ENCODE results near the gene C16orf74.

The C16orf74 gene

DNA sequence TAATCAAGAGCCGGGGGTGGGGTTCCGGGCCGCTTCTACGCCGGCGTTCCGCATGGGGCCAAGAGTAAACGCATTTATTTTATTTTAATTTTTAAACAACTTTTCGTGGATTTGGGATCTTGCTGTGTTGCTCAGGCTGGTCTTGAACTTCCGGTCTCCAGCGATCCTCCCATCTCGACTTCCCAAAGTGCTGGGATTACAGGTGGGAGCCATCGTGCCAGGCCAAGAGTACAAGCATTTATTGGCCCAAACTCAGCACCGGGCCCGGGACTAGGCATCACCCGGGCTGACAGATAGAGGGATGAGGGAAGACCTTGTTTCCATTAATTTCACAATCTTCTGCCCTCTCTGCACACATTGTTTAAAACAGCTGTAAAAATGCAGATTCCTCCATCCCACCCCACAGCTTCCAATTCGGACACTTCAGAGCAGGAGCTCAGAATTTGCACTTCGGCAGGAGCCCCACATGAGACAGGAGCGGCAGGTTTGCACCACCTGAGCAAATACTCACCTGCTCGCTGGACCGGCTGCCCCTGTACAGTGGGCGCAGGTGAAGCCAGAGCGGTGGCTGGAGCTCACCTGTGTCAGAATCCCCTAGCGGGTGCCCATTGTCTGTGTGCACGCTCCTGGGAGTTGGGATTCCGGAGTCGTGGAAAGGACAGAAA is 61.5 kb downstream of the C16orf74 start:
- no peak for DNase-seq

DNA sequence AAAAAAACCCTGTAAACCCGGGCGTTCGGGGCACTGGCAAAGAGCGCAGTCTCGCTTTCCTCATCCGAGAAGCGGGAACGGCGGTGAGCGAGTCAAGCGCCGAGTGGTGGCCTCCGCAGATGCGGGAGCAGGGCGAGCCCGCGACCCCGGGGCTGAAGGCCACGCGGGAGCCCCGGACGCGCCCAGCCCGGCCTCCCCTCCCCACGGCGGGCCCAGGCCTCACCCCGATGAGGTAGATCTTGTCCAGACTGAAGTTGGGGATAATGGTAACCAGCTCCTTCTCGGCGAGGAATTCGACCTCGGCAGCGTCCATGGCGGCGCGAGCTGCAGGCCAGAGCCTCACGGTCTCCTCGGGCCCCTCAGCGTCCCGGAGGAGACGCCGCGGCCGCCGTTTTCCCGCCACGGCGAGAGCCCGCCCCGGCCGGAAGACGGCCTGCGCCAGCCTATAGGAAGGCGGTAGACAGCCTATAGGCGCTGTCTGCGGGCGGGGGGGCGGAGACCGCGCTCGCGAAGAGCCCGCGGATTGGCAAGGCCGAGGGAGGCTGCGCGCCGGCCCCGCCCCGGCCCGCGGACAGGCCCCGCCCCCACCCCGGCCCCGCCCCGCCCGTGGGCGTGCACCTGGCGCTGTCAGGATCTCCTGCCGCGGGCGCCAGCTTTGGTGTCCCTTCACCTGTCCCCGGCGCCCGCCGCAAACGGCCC is 62.2 kb downstream of the C16orf74 start, which contains the start of gene GINS2:
Gene GINS2 (minus strand): TSS at position 369 of the 699 bp plus-strand sequence. CDS start 56 bp downstream, at position 313.
- peak; percentile 77 for DNase-seq

DNA sequence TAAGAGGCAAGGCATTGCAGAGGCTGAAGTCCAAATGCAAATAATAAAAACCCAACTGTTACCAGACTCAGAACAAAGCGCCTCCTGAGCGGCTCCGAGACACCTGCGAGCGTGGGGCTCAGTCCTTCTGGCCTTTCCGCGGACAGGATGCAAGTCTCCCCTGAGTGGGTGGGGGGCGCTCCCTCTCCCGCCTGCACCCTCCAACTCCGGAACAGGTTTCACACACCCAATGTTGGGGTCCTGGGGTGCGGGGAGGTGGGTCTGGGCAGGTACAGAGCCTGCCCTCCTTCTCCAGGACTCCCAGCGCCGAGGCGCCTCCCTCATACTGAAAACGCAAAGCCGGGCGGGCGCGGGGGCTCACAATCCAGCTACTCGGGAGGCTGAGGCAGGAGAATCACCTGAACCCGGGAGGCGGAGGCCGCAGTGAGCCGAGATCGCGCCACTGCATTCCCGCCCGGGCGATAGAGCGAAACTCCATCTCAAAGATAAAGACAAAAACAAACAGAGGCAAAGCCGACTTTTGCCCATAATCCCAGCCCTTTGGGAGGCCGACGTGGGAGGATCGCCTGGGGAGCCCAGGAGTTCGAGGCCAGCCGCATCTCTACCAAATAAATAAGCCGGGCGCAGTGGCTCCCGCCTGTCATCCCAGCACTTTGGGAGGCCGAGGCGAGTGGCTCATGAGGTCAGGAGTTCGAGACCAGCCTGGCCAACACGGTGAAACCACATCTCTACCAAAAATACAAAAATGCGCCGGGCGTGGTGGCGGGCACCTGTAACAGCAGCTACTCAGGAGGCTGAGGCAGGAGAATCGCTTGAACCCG is 63.0 kb downstream of the C16orf74 start:
- no peak for DNase-seq

DNA sequence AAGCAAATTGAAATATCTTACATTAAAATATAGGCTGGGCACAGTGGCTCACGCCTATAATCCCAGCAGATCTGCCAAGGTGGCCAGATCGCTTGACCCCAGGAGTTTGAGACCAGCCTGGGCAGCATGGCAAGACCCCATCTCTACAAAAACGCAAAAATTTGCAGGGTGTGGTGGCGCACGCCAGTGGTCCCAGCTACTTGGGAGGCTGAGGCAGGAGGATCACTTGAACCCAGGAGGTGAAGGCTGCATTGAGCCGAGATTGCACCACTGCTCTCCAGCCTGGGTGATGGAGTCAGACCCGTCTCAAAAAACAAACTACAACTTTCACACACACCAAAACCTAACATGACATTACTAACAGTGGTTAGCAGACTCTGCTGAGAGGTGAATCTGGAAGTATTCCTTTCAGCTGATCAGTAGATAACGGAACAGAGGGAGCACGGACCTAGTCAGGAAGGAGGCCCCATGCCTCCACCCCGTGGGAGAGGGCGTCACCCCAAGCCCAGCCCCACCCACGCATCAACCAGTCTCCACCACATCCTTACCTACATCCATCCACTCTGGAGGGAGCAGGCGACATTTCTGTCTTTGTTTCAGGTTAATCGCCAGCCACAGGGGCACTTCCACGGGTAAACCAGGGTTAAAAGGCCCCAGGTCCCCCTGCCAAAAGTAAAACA is 63.8 kb downstream of the C16orf74 start:
- DNase-seq = no peak

DNA sequence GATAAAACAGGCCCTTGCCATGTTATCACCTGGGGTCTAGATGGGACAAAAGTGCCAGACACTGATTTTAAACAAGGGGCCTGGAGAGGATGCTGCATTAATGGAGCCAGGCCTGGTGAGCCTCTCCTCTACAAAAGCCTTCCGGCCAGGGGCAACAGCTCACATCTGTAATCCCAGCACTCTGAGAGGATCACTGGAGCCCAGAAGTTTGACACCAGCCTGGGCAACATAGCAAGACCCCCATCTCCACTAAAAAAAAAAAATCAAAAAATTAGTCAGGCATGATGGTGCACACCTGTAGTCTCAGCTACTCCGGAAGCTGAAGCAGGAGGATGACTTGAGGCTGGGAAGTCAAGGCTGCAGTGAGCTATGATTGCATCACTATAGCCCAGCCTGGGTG is 65.6 kb downstream of the C16orf74 start:
- no peak for DNase-seq

DNA sequence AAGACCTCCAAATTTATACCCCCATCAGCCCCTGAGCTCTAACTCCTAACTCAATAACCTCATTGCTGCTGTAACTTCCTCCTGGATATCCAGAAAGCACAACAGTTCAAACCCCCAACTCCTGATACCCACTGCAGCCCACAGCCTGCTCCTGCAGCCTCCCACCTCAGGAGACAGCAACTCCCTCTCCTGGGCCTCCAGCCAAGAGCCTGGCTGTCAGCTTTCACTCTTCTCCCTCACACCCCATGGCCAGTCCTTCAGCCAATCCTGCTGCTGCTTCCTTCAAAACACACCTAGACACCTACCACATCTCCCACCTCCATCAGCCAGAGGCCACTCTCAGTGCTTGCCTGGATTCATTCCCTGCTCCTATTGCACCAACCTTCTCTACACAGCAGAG is 67.5 kb downstream of the C16orf74 start:
- DNase-seq = no peak

DNA sequence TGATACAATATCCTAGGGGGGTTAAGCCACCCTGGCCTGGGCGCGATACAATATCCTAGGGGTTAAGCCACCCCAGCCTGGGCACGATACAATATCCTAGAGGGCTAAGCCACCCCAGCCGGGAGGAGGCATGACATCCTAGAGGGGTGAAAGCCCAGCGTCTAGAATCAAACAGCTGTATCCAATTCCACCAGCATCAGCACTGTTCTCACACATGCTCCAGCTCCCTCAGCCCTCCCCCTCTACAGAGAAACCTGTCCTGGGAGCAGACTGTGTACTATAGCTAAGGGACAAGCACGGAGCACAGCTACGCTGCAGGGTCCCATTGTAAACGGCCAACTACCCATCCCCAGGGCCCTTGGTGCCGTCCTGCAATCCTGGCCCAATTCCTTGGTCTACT is 68.4 kb downstream of the C16orf74 start:
- DNase-seq = no peak

DNA sequence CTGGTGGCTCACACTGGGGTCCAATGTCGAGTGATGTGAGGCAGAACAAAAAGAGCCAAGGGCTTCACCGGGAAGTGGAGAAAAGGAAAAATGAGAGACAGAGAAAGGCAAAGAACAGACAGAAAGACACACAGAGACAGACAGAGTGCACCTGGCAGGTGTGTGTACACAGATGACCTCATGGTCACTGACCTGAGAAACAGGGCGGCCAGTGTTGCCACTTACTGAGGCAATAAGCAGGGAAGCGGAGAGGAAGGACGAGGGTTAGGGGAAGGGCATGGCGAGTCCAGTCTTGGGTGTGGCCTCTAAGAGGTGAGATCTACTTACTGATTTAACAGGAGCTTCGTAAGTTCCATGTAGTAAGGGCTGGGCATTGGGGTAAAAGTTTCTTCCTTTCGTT is 69.6 kb downstream of the C16orf74 start:
- no peak for DNase-seq

DNA sequence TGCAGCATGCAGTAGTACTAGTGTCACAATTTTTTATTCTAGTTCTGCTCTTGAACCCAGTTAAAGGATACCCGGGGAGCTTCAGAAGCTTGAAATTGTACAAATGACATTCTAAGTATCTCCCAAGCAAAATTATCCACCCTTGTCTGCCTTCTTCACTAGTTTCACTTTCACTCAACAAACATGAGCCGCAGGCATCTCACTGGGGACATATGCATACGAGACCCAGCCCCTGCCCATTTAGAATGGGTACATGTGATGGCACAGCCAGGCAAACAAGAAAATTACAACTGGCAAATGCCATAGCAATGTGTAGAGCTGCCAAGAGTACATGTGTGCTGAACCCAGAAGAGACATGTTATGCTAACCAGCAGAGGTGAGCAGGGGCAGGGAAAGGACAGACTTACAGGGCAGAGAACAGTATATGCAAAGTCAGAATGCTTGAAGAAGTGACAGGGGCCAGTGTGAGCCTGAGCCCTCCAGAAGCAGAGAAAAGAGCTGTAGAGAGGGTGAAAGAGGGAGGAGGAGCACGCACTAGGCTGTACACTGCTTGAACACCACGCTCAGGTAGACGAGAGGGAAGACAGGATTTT is 70.4 kb downstream of the C16orf74 start:
- no peak for DNase-seq

DNA sequence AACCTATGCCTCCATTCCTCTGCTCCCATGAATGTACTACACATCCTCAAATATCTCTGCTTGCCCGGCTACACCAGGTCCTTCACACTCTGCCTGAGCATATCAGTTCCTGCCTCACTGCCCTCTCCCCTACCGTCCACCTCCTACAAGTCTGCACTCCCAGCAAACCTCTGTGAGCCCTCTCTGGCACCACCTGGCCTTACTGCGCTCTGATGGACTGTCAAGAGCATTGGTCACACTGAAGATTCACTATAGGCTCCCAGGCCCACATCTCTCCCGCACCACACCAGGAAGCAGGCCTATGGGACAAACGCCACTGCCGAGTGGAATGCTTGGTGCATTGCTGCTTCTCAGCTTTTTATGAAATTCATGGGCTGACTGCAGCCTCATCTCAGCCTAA is 71.0 kb downstream of the C16orf74 start:
- DNase-seq = no peak

DNA sequence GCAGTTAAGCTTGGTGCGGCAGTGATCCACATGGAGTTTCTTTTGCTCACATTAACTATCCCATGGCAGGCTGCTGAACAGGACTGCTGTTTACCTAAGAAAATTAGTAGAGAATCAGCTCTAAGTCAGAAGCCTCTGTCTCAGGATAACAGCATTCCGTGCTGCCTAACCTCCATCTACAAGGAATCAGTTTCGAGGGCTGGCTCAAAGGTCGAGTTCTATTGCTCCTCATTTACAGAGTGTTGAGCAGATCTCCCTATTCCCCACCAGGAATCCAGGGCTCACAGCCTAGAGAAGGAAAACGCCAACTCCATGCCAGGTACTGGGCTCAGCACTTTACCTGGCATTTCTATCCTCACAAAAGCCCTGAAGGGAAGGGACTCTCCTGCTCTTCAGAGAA is 72.1 kb downstream of the C16orf74 start:
- no peak for DNase-seq

DNA sequence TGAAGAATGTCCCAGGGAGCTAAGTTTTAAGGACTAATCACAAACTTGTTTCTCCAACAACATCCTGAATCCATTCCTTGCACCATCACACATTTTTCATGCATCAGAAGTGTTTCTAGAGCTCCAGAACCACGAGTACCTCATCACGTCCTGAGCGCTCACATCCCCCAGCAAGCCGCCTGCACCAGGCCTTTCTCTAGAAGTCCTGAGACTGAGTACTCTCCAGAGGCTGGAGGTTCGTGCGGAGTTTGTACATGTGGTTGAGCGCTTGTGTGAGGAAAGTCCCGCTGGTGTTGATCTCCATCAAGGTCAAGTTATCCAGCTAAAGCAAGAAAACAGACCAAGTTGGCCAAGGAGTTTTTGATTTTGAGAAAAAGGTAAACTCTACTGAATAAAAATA is 72.9 kb downstream of the C16orf74 start:
- no peak for DNase-seq

DNA sequence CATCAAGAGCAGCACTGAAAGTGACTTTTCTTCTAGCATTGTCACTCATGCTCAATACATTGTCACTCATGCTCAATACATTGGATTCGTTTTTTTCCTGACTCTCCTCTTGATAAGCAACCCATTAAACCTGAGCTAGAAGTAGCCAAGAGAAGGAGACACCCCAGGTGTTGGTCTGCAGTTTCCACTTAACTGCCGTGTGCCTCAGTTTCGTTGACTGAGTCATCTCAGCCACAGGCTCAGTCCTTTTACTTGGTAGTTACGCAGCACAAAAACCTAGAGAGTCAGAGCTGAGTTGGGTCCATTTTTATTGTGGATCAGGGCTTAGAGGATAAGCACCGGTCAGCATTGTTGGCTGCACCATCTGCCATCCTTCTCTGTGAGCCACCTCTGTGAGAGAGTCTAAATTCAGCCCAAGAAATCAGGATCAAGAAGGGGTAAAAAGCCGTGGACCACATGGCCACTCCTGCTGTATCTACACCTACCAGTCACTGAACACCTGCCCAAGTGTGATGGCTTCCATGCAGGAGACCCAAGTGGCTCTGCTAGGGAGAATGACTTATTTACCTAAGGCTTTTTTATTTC is 73.4 kb downstream of the C16orf74 start:
- no peak for DNase-seq

DNA sequence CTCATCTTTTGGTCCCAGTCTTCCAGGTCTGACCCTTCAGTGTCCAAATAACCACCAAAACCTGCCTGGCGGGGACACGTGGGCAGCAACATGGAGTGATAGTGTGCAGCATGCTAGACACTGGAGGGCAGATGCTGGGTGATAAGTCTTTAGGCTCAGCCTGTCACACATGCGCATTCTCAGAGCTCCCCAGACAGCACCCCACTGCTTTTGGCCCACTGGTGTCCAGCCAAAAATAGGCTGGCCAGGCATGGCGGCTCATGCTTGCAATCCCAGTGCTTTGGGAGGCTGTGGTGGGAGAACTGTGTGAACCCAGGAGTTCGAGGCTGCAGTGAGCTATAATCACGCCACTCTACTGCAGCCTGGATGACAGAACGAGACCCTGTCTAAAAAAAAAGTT is 74.4 kb downstream of the C16orf74 start:
- DNase-seq = no peak

DNA sequence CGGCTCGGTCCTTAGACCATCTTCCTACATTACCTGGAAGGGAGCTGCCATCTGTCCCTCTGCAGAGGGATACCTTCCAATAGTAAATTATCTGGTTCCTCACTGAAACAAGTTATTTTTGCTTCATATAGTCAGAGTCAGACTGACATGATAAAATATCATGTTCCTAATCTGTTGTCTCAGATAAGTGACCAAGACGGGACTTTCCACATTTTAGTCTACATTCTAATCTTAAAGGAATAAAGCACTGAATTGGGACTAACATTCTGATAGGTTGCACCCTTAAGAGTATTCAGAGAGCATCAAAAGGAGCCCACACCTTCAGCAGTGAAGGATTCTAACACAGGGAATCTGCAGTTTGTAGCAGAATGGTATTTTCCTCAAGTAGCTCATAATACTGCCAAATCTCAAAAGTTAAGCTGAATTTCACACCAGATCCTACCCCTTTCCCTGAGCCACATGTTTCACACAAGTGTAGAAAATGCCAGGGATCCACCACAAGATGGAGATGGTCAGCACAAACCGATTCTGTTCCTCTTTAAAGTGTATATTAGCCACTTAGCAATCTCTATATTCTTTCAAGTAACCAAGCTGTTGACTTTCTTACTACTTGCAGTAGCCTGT is 75.5 kb downstream of the C16orf74 start:
- DNase-seq = no peak

DNA sequence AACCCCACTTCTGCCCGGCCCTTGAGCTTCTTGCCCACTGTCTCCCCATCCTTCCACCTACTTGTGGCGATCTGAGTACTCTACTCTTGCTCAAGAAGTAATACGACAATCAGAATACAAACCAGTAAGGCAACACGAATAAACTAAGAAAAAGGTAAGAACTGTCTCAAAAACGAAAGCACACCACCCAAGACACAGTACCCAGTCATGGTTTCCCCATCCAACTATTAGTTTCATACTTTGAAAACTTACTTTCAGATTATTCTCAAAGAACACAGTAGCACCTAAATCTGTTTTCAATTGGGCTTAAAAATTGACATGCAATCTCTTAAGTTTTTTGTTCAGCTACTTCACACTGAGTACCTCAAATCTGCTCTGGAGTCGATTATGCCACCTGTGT is 76.1 kb downstream of the C16orf74 start:
- no peak for DNase-seq

DNA sequence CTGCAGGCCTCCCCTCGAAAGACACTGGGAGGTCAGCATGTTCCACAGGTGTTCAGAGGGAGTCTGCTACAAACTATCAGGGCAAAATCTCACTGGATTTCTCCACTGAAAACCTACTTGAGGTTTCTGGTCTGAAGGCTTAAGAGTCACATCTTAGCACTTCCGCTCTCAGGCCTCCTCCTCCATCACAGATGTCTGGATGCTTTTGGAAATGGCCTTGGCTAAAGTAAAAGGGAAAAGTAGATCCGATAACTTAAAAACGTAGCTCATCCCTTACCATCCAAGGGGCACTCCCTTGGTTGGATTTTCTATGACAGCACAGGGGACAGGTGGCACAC is 76.5 kb downstream of the C16orf74 start:
- no peak for DNase-seq

DNA sequence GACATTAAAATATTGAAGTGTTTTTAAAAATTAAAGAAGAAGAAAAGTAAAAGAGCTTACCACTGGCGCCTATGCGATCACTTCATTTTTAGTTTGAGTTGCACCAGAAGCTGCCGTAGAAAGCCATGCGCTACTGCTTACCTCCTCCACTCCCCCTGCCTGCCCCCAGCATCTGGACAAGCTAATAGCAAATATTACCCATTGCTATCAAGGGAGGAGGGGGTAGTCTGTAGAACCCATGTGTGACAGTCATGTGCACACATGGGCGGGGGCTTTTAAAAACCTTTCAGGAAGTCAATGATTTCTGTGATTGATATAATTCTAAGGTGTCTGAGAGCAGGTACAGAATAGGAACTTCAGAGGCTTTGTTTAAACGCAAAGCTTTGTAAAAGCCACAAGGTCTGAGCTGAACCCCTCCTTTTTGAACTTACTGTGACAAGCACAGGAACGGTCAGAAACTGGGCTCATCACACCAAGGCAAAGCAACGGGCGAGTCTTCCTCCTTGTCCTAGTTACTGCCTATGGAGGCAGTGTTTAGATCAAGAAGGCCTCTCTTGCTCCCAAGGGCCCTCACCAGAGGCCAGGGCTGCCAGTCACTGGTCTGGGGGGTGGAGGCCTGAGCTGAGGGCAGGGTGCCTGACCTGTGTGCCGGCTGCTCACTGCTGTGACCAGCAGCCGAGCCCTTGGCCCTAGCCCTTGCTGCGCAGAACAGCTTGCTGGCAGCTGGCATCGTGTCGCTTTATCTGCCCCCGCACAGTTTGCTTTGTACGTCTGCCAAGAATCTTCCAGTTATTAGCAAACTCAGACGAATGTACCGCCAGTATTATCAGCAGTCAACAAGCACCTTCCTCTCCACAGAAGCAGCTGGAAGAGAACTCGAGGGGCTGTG is 77.1 kb downstream of the C16orf74 start:
- DNase-seq = no peak

DNA sequence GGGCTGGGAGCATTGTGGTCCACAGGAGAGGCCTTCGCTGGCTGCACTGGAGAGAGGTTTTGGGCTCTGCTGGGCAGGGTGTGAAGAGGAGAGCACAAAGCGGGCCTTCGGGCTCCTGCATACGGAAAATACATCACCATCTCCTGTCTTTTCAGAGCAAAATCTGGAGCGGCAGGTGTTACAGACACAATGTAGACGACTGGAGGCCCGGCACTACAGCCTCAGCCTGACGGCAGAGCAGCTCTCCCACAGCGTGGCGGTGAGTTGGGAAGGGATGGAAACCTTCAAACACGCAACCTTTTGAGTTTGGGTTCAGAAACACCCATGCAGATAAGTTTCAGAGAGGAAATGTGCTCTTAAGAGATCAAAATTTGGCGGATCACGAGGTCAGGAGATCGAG is 80.1 kb downstream of the C16orf74 start:
- no peak for DNase-seq

DNA sequence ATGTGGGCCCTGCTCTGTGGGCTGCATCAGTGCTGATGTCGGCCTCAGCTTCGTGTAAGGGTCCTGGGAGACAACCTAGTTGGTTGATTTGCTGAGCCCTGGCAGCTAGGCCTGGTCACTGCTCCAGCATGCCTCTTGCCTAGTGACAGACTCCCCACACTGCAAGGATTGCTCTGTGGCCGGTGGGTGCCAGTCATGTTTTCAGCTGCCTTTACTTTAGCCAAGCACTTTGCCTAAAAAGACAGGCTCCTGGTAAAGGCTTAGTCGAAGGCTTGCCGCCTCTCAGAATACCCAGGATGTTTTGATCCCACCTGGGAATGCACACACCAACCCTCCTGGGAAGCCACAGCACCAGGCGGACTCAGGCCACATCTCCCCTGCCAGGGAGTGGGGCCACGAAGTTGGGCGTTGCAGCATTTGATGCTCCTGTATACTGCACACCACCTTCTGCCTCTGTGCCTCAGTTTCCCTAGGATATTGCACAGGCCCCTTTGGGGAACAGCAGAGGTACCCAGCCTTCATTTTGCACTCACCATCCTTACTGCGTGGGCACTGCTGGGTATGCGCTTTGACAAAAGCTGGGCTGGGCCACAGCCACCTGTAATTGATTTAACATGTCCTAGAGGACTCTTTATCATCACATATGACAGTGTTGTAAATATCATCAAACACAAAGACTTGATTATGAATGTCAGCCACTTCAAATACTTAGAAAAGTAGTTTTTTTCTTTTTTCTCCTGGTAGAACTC is 82.0 kb downstream of the C16orf74 start:
- DNase-seq = no peak

Data from NCI-H2107 (cell line).